Endothelial cell of umbilical vein (primary cell): ENCODE measurements around the gene RALBP1. TPM values are rescaled to one million over a fixed set of nuclear protein-coding genes. Genes with fewer than 3 reads are reported as not detected.

Experiments
- BruUV-seq: library from RNA; stranded (reverse); fragments of 400-500 nt; replicated peaks from 2 replicates; lab custom pipeline; 2021; lab: Mats Ljungman, UMichigan
- CTCF ChIA-PET: fragments of 300-600, 350-600 bp; sonication (Branson Sonifier 250); formaldehyde crosslinking; loops from one replicate; lab custom pipeline; 2021; ENCODE audit warnings: antibody characterized with exemption, inconsistent platforms; lab: Charles Lee
- POLR2A ChIA-PET: fragments of 300-600, 350-600 bp; sonication (Branson Sonifier 250); formaldehyde crosslinking; loops from one replicate; lab custom pipeline; 2021; ENCODE audit warnings: antibody characterized with exemption, inconsistent platforms; lab: Charles Lee
- DNase-seq: peaks from one replicate; pipeline ENCODE4 v3.0.0-alpha.2; 2011; ENCODE audit warnings: low read depth, low spot score
- FAIRE-seq: peaks from 2 replicates; lab custom pipeline; 2011; peaks lifted over from hg19 to GRCh38; lab: Jason Lieb, UNC
- H2AFZ ChIP-seq: 2 replicates; pipeline ENCODE4 v1.6.0; 2012; ENCODE audit warnings: low read depth, low read length, control low read depth, inconsistent platforms
- H3K27ac ChIP-seq: 2 replicates; pipeline ENCODE4 v1.5.1; 2011; ENCODE audit warnings: low read depth, mild to moderate bottlenecking, control low read depth, low read length, moderate library complexity; ENCODE audit not compliant: insufficient read depth
- H3K27me3 ChIP-seq, 2 experiments: 2 replicates each; pipeline versions ENCODE4 v1.6.0 to v1.6.1; 2011; ENCODE audit warnings: low read length in 2 of 2, mixed read lengths in 1 of 2; ENCODE audit not compliant: control insufficient read depth in 2 of 2, insufficient read depth in 2 of 2
- H3K36me3 ChIP-seq, 2 experiments: 2 replicates in 1 of 2; 3 replicates in 1 of 2; pipeline ENCODE4 v1.5.1; 2011; ENCODE audit warnings: low read length in 2 of 2, mild to moderate bottlenecking in 1 of 2, moderate library complexity in 1 of 2; ENCODE audit not compliant: control insufficient read depth in 2 of 2, insufficient read depth in 2 of 2; ENCODE audit errors: extremely low read depth in 1 of 2
- H3K4me1 ChIP-seq: 3 replicates; pipeline ENCODE4 v1.5.1; 2011; ENCODE audit warnings: mild to moderate bottlenecking, low read length; ENCODE audit not compliant: control insufficient read depth, insufficient read depth; ENCODE audit errors: extremely low read depth
- H3K4me2 ChIP-seq: 2 replicates; pipeline ENCODE4 v1.6.1; 2011; ENCODE audit warnings: low read length, control low read depth, mixed read lengths; ENCODE audit not compliant: insufficient read depth
- H3K4me3 ChIP-seq, 3 experiments: fragments of 200-600 bp in 1 of 3; sonication (generic), shearing (Covaris generic) in 1 of 3; replicated peaks in 1 of 3; 2 replicates each; pipeline ENCODE4 v1.5.1; 2011 to 2016; ENCODE audit warnings: control low read depth in 3 of 3, low read length in 3 of 3, mild to moderate bottlenecking in 2 of 3, inconsistent platforms in 1 of 3, low read depth in 1 of 3, moderate library complexity in 1 of 3; ENCODE audit not compliant: insufficient read depth in 1 of 3
- H3K79me2 ChIP-seq: 2 replicates; pipeline ENCODE4 v1.6.0; 2012; ENCODE audit warnings: low read length, inconsistent platforms; ENCODE audit not compliant: control insufficient read depth, insufficient read depth
- H3K9ac ChIP-seq: replicated peaks from 2 replicates; pipeline ENCODE3; 2011; ENCODE audit warnings: low read length, control low read depth; ENCODE audit not compliant: insufficient read depth; ENCODE audit errors: extremely low read depth
- H3K9me1 ChIP-seq: replicated peaks from 3 replicates; pipeline ENCODE4 v1.6.0; 2011; ENCODE audit warnings: mild to moderate bottlenecking, low read length; ENCODE audit not compliant: control insufficient read depth, insufficient read depth; ENCODE audit errors: extremely low read depth
- H3K9me3 ChIP-seq: replicated peaks from 2 replicates; pipeline ENCODE4 v1.5.1; 2012; ENCODE audit warnings: low read length, inconsistent platforms; ENCODE audit not compliant: control insufficient read depth, insufficient read depth
- H4K20me1 ChIP-seq: replicated peaks from 2 replicates; pipeline ENCODE3; 2011; ENCODE audit warnings: mild to moderate bottlenecking, low read length; ENCODE audit not compliant: control insufficient read depth, insufficient read depth; ENCODE audit errors: extremely low read depth
- CTCF ChIP-seq, 2 donors: IDR thresholded peaks; 1 replicate in 1 of 2; 2 replicates in 1 of 2; pipeline ENCODE4 v1.5.1; 2011; ENCODE audit warnings: low read length in 2 of 2, mild to moderate bottlenecking in 2 of 2, moderate library complexity in 2 of 2, control low read depth in 1 of 2, inconsistent platforms in 1 of 2, low read depth in 1 of 2; ENCODE audit not compliant: insufficient read depth in 1 of 2; ENCODE audit errors: extremely low read depth in 1 of 2
- FOS ChIP-seq: IDR thresholded peaks from 2 replicates; pipeline ENCODE4 v1.6.1; 2011; ENCODE audit warnings: mild to moderate bottlenecking, low read length, moderate library complexity, borderline replicate concordance; ENCODE audit not compliant: insufficient read depth
- GATA2 ChIP-seq: IDR thresholded peaks from 2 replicates; pipeline ENCODE4 v1.7.0; 2011; ENCODE audit warnings: low read depth, mild to moderate bottlenecking, moderate library complexity, mixed read lengths, low read length; ENCODE audit not compliant: insufficient read length, insufficient read depth
- MYC ChIP-seq: IDR thresholded peaks from one replicate; pipeline ENCODE4 v1.6.1; 2011; ENCODE audit warnings: mild to moderate bottlenecking, low read depth, low read length
- POLR2A ChIP-seq: IDR thresholded peaks from 2 replicates; pipeline ENCODE4 v1.6.1; 2012; ENCODE audit warnings: low read depth, mild to moderate bottlenecking, control low read depth, low read length
- dilution Hi-C: fragments of 300-500 bp; cut with MboI; formaldehyde crosslinking; loops from one replicate; pipeline ENCODE4 v1.15.0; 2019; ENCODE audit warnings: low sequenced_read_pairs; ENCODE audit not compliant: extremely low pct_ligation_motif_present
- intact Hi-C: fragments of 100-400 bp; cut with micrococcal nuclease; formaldehyde crosslinking; loops from one replicate; pipeline ENCODE4 v1.10.0; 2022
- polyA plus RNA-seq, 4 experiments: library from polyadenylated mRNA; depleted of rRNA in 3 of 4; stranded (reverse) in 3 of 4; unstranded in 1 of 4; fragments of >200 nt; gene quantifications; 2 replicates each; pipeline versions ENCODE4 v1.2.1 to v1.2.3, GENCODE V29; 2011 to 2012; ENCODE audit warnings: missing spikeins in 1 of 4
- total RNA-seq: library from RNA; stranded (reverse); gene quantifications from 2 replicates; pipeline ENCODE4 v1.2.3, GENCODE V29; 2021
- TF ChIP-seq, protein P1 (sequence below): IDR thresholded peaks from 2 replicates; pipeline ENCODE4 v1.6.1; 2011; ENCODE audit not compliant: insufficient read depth, insufficient read length

Gene RALBP1
- total and polyA plus RNA-seq, 2 donors (not counting 3 experiments of a cell fraction or from before 2014, with no cell fraction given): 55.8 to 68.4 TPM

GRCh38 chr18:9428301-9428706 is 47.0 kb upstream of the RALBP1 start:
- POLR2A ChIA-PET: no interaction called here
- Histone ChIP-seq H4K20me1 (no peaks in the 10 kb centered on the region), H3K27me3 (peaks cover 0 to 4% of the 10 kb centered on the region in 2 experiments), H3K4me3 (no peak overlapping the region), H3K27ac (no peak overlapping the region), H3K4me2 (no peak overlapping the region), H3K9me1 (no peaks in the 10 kb centered on the region), H2AFZ (no peak overlapping the region), H3K9me3 (no peaks in the 10 kb centered on the region), H3K9ac (no peak overlapping the region), H3K4me1 (no peaks in the 10 kb centered on the region), H3K79me2 (no peaks in the 10 kb centered on the region), H3K36me3 (no peaks in the 10 kb centered on the region)
- FAIRE-seq (no peak), DNase-seq (no peak)
- BruUV-seq: no TSS peak
- CTCF ChIA-PET: no interaction called here
- TF ChIP-seq MYC (no peak), GATA2 (no peak), FOS (no peak), POLR2A (no peak), CTCF (IDR thresholded peaks at IDR 0.05; ENCODE audit: extremely low read depth in 1 of 2, insufficient read depth in 1 of 2, low read depth in 1 of 2, low read length in 2 of 2) (no peak)
- TF ChIP-seq, protein P1, sequence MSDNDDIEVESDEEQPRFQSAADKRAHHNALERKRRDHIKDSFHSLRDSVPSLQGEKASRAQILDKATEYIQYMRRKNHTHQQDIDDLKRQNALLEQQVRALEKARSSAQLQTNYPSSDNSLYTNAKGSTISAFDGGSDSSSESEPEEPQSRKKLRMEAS: no peak
- dilution Hi-C loops (no loop called here), intact Hi-C loops (no loop called here)
